ENCODE data around the gene CD300LG.

Gene CD300LG

DNA sequence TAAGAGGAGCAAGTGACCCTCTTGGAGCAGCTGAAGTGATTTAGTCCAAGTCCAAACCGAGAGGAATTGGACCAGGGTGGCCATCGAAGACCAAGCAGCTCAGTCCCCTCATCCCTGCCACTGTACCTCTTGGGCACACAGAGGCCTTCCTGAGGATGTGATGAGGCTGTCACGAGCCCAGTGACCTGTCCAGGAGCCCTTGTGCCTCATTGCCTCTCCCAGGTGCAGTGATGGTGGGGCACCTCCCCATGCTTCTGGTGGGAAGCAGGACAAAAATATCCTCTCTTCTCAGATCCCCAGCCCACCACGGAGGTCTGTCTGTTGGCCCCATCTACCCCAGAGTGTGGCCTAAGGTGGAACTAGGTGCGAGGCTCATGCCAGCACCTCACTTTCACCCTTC lies 2.7 kb upstream of the CD300LG start:
- CTCF ChIA-PET = no interaction called here
- TF ChIP-seq ARNT (IDR thresholded peaks at IDR 0.05) (no peak), LEF1 (IDR thresholded peaks at IDR 0.05; ENCODE audit: borderline replicate concordance) (no peak), ELF4 (IDR thresholded peaks at IDR 0.05) (no peak), FOXM1 (IDR thresholded peaks at IDR 0.05; ENCODE audit: borderline replicate concordance) (no peak), BHLHE40 (IDR thresholded peaks at IDR 0.05; ENCODE audit: borderline replicate concordance) (no peak), TARDBP (IDR thresholded peaks at IDR 0.05) (no peak), ZNF384 (IDR thresholded peaks at IDR 0.05) (no peak), CTBP1 (IDR thresholded peaks at IDR 0.05; ENCODE audit: borderline replicate concordance) (no peak)
- POLR2A ChIA-PET = no interaction called here
- DNase-seq (ENCODE audit: extremely low spot score) = no peak

- no peak for DNase-seq (ENCODE audit: extremely low spot score)
- no peak for TF ChIP-seq SP1 (IDR thresholded peaks at IDR 0.05)
- no peak for TF ChIP-seq SUZ12 (IDR thresholded peaks at IDR 0.05)
- no peak for TF ChIP-seq BHLHE40 (IDR thresholded peaks at IDR 0.05; ENCODE audit: borderline replicate concordance)
- no peak for TF ChIP-seq FOXA1 (IDR thresholded peaks at IDR 0.05)
- no peak for TF ChIP-seq L3MBTL2 (conservative IDR thresholded peaks at IDR 0.05)
- no peak for TF ChIP-seq FOXM1 (IDR thresholded peaks at IDR 0.05; ENCODE audit: borderline replicate concordance)
- no peak for TF ChIP-seq ELF4 (IDR thresholded peaks at IDR 0.05)
- TF ChIP-seq HDGF (IDR thresholded peaks at IDR 0.05; ENCODE audit: borderline replicate concordance) = no peak
- TF ChIP-seq PKNOX1 (IDR thresholded peaks at IDR 0.05) = no peak
- no peak for TF ChIP-seq LEF1 (IDR thresholded peaks at IDR 0.05; ENCODE audit: borderline replicate concordance)
- no peak for TF ChIP-seq ZNF384 (IDR thresholded peaks at IDR 0.05)
- TF ChIP-seq NFRKB (IDR thresholded peaks at IDR 0.05) = no peak
- TF ChIP-seq FOXK2 (IDR thresholded peaks at IDR 0.05) = no peak
- TF ChIP-seq ARNT (IDR thresholded peaks at IDR 0.05) = no peak
- no peak for TF ChIP-seq TARDBP (IDR thresholded peaks at IDR 0.05)
- CTCF ChIA-PET = interaction anchor here (0.5 to 2.9 kb wide), 14 partner anchors 8 to 206 kb away, joined by 3 to 25 read pairs (median 4); no protein-coding TSS in a partner anchor
- POLR2A ChIA-PET = interaction anchor here (0.6 to 1.3 kb wide), 6 partner anchors 10 to 66 kb away, joined by 3 to 5 read pairs (median 4); partner anchors contain the start of genes CFAP97D1 and MPP3
Observed at GRCh38 chr17:43845766-43846165, 1.2 kb upstream of the CD300LG start.

DNA sequence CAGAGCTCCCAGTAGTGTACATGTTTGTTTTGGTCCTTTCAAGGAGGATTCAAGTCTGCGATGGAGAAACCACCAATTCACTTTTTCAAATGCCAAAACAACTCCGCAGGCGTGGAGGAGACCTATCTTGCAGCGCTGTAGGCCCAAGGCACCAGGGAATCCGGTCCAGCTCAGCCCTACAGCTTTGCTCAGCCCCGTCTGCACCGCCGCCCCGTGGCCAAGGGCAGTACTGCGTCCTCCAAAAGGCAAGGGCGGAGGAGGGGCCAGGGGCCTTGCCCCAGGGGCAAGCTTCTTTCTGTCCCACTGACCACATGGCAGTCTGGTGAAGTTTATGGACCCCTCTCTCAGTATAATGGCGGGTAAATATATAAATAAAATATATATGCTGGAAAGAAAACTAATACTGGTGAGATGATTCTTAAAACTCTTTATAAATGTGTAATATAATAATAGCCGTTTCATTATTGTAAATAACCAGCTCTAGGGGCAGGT lies 709 bp upstream of the CD300LG start:
- no peak for TF ChIP-seq SUZ12 (IDR thresholded peaks at IDR 0.05)
- no peak for TF ChIP-seq L3MBTL2 (conservative IDR thresholded peaks at IDR 0.05)
- TF ChIP-seq FOXA1 (IDR thresholded peaks at IDR 0.05) = no peak
- no peak for TF ChIP-seq NFRKB (IDR thresholded peaks at IDR 0.05)
- TF ChIP-seq HDGF (IDR thresholded peaks at IDR 0.05; ENCODE audit: borderline replicate concordance) = peak; percentile 41; the same call in 1 of the 2 replicates
- no peak for TF ChIP-seq LEF1 (IDR thresholded peaks at IDR 0.05; ENCODE audit: borderline replicate concordance)
- ChIA-PET POLR2A (interaction anchor here (0.6 to 1.3 kb wide), 6 partner anchors 9 to 66 kb away, joined by 3 to 5 read pairs (median 4); partner anchors contain the start of genes CFAP97D1 and MPP3), CTCF (interaction anchor here (0.5 to 2.9 kb wide), 19 partner anchors 8 to 485 kb away, joined by 3 to 25 read pairs (median 4); no protein-coding TSS in a partner anchor)
- peak; percentile 93 for DNase-seq (ENCODE audit: extremely low spot score)

GRCh38 chr17:43848601-43849000 lies 1.6 kb downstream of the CD300LG start:
- CTCF ChIA-PET = no interaction called here
- no peak for DNase-seq (ENCODE audit: extremely low spot score)
- POLR2A ChIA-PET = interaction anchor here (1.9 kb wide), 1 partner anchor 70 kb away, joined by 5 read pairs; the partner anchor contains the start of gene DUSP3
- no peak for TF ChIP-seq FOXA1 (IDR thresholded peaks at IDR 0.05)
- no peak for TF ChIP-seq ARNT (IDR thresholded peaks at IDR 0.05)
- no peak for TF ChIP-seq FOXK2 (IDR thresholded peaks at IDR 0.05)
- TF ChIP-seq CTBP1 (IDR thresholded peaks at IDR 0.05; ENCODE audit: borderline replicate concordance) = no peak
- no peak for TF ChIP-seq SUZ12 (IDR thresholded peaks at IDR 0.05)
- no peak for TF ChIP-seq HDGF (IDR thresholded peaks at IDR 0.05; ENCODE audit: borderline replicate concordance)
- no peak for TF ChIP-seq ELF4 (IDR thresholded peaks at IDR 0.05)
- TF ChIP-seq FOXM1 (IDR thresholded peaks at IDR 0.05; ENCODE audit: borderline replicate concordance) = no peak
- no peak for TF ChIP-seq L3MBTL2 (conservative IDR thresholded peaks at IDR 0.05)
- TF ChIP-seq BHLHE40 (IDR thresholded peaks at IDR 0.05; ENCODE audit: borderline replicate concordance) = no peak

GRCh38 chr17:43849116-43849515 lies 2.1 kb downstream of the CD300LG start:
- ChIA-PET POLR2A (interaction anchor here (1.9 kb wide), 1 partner anchor 70 kb away, joined by 5 read pairs; the partner anchor contains the start of gene DUSP3), CTCF (no interaction called here)
- TF ChIP-seq ZNF384 (IDR thresholded peaks at IDR 0.05) (no peak), SP1 (IDR thresholded peaks at IDR 0.05) (no peak), ARNT (IDR thresholded peaks at IDR 0.05) (no peak), L3MBTL2 (conservative IDR thresholded peaks at IDR 0.05) (no peak), ELF4 (IDR thresholded peaks at IDR 0.05) (no peak), FOXK2 (IDR thresholded peaks at IDR 0.05) (no peak), FOXM1 (IDR thresholded peaks at IDR 0.05; ENCODE audit: borderline replicate concordance) (no peak), HDGF (IDR thresholded peaks at IDR 0.05; ENCODE audit: borderline replicate concordance) (no peak), FOXA1 (IDR thresholded peaks at IDR 0.05) (no peak), NFRKB (IDR thresholded peaks at IDR 0.05) (no peak), PKNOX1 (IDR thresholded peaks at IDR 0.05) (no peak), TARDBP (IDR thresholded peaks at IDR 0.05) (no peak), CTBP1 (IDR thresholded peaks at IDR 0.05; ENCODE audit: borderline replicate concordance) (no peak), LEF1 (IDR thresholded peaks at IDR 0.05; ENCODE audit: borderline replicate concordance) (no peak), SUZ12 (IDR thresholded peaks at IDR 0.05) (no peak), BHLHE40 (IDR thresholded peaks at IDR 0.05; ENCODE audit: borderline replicate concordance) (no peak)
- no peak for DNase-seq (ENCODE audit: extremely low spot score)

GRCh38 chr17:43852571-43852970 lies 5.6 kb downstream of the CD300LG start:
- ChIA-PET CTCF (interaction anchor here (0.6 to 1.3 kb wide), 2 partner anchors 14 to 1513 kb away, joined by 3 to 4 read pairs; no protein-coding TSS in a partner anchor), POLR2A (no interaction called here)
- TF ChIP-seq ARNT (IDR thresholded peaks at IDR 0.05) (no peak), FOXA1 (IDR thresholded peaks at IDR 0.05) (no peak), ZNF384 (IDR thresholded peaks at IDR 0.05) (no peak), ELF4 (IDR thresholded peaks at IDR 0.05) (no peak), CTBP1 (IDR thresholded peaks at IDR 0.05; ENCODE audit: borderline replicate concordance) (no peak), PKNOX1 (IDR thresholded peaks at IDR 0.05) (no peak), NFRKB (IDR thresholded peaks at IDR 0.05) (no peak), FOXM1 (IDR thresholded peaks at IDR 0.05; ENCODE audit: borderline replicate concordance) (no peak), BHLHE40 (IDR thresholded peaks at IDR 0.05; ENCODE audit: borderline replicate concordance) (no peak), SP1 (IDR thresholded peaks at IDR 0.05) (no peak), HDGF (IDR thresholded peaks at IDR 0.05; ENCODE audit: borderline replicate concordance) (no peak), L3MBTL2 (conservative IDR thresholded peaks at IDR 0.05) (no peak), FOXK2 (IDR thresholded peaks at IDR 0.05) (no peak), LEF1 (IDR thresholded peaks at IDR 0.05; ENCODE audit: borderline replicate concordance) (no peak), SUZ12 (IDR thresholded peaks at IDR 0.05) (no peak), TARDBP (IDR thresholded peaks at IDR 0.05) (no peak)
- no peak for DNase-seq (ENCODE audit: extremely low spot score)

All from HEK293T (cell line).